ENCODE measurements around the gene NEURL3. TPM values are rescaled to one million over a fixed set of nuclear protein-coding genes. Genes with fewer than 3 reads are reported as not detected.
"Not testable (repeated sequence)": the region's sequence is repeated elsewhere in the genome, so short reads cannot be mapped to it uniquely, and the experiment has no call there.

Gene NEURL3
- total and polyA plus RNA-seq, 2 donors (not counting 3 experiments of a cell fraction or from before 2014, with no cell fraction given), result not detected

GRCh38 chr2:96554293-96555145 lies 49.4 kb upstream of the NEURL3 start:
- BruUV-seq (replicated peaks), result no TSS peak
- peak; percentile 81 for FAIRE-seq
- Histone ChIP-seq H3K27ac (ENCODE audit: insufficient read depth, low read depth, low read length) (no peak overlapping the region), H3K36me3 (ENCODE audit: control insufficient read depth in 2 of 2, extremely low read depth in 1 of 2, insufficient read depth in 2 of 2, low read length in 2 of 2) (peaks cover 0 to 21% of the 10 kb centered on the region in 2 experiments), H3K27me3 (ENCODE audit: control insufficient read depth in 2 of 2, insufficient read depth in 2 of 2, low read length in 2 of 2) (no peaks in the 10 kb centered on the region), H3K79me2 (ENCODE audit: control insufficient read depth, insufficient read depth, low read length) (no peaks in the 10 kb centered on the region), H4K20me1 (replicated peaks; ENCODE audit: control insufficient read depth, extremely low read depth, insufficient read depth, low read length) (no peaks in the 10 kb centered on the region), H3K4me1 (ENCODE audit: control insufficient read depth, extremely low read depth, insufficient read depth, low read length) (no peaks in the 10 kb centered on the region), H3K4me2 (ENCODE audit: insufficient read depth, low read length) (no peak overlapping the region), H3K9ac (replicated peaks; ENCODE audit: extremely low read depth, insufficient read depth, low read length) (no peak overlapping the region), H3K9me3 (replicated peaks; ENCODE audit: control insufficient read depth, insufficient read depth, low read length) (no peaks in the 10 kb centered on the region), H3K4me3 (replicated peaks in 1 of 3; ENCODE audit: insufficient read depth in 1 of 3, low read depth in 1 of 3, low read length in 3 of 3) (no peak overlapping the region), H3K9me1 (replicated peaks; ENCODE audit: control insufficient read depth, extremely low read depth, insufficient read depth, low read length) (no peaks in the 10 kb centered on the region), H2AFZ (ENCODE audit: low read depth, low read length) (peak overlapping the region; percentile 68)
- ChIA-PET CTCF (interaction anchor here (0.6 to 11.6 kb wide), 52 partner anchors 10 to 591 kb away, joined by 3 to 130 read pairs (median 4); partner anchors contain the start of genes ARID5A, CNNM3, CNNM4 and ITPRIPL1), POLR2A (interaction anchor here (0.6 to 1.7 kb wide), 2 partner anchors 16 to 23 kb away, joined by 3 to 8 read pairs; no protein-coding TSS in a partner anchor)
- intact Hi-C loops (cut with micrococcal nuclease) (loop anchor here (1.0 kb wide), 5 partner anchors 16 to 147 kb away; no protein-coding TSS in a partner anchor), dilution Hi-C loops (cut with MboI; ENCODE audit: extremely low pct_ligation_motif_present, low sequenced_read_pairs) (no loop called here)
- TF ChIP-seq GATA2 (IDR thresholded peaks at IDR 0.05; ENCODE audit: insufficient read depth, insufficient read length, low read depth, low read length), result no peak
- TF ChIP-seq CTCF (IDR thresholded peaks at IDR 0.05; ENCODE audit: extremely low read depth in 1 of 2, insufficient read depth in 1 of 2, low read depth in 1 of 2, low read length in 2 of 2), result peak; percentile 91 to 92
- TF ChIP-seq MYC (IDR thresholded peaks at IDR 0.05; ENCODE audit: low read depth, low read length), result no peak
- TF ChIP-seq EZH2 (IDR thresholded peaks at IDR 0.05; ENCODE audit: borderline replicate concordance, low read depth, low read length, severe bottlenecking), result no peak
- peak; percentile 65 for DNase-seq (ENCODE audit: low read depth, low spot score)

DNA sequence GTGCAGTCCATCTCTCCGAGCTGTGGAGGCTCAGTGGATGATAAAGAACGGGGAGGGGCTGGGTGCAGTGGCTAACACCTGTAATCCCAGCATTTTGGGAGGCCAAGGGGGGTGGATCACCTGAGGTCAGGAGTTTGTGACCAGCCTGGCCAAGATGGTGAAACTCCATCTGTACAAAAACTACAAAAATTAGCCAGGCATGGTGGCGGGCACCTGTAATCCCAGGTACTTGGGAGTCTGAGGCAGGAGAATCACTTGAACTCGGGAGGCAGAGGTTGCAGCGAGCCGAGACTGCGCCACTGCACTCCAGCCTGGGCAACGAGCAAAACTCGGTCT lies 48.8 kb upstream of the NEURL3 start:
- dilution Hi-C loops (cut with MboI; ENCODE audit: extremely low pct_ligation_motif_present, low sequenced_read_pairs); DNase-seq (ENCODE audit: low read depth, low spot score); H3K27ac ChIP-seq (ENCODE audit: insufficient read depth, low read depth, low read length); H3K4me3 ChIP-seq (replicated peaks in 1 of 3; ENCODE audit: insufficient read depth in 1 of 3, low read depth in 1 of 3, low read length in 3 of 3); H3K9ac ChIP-seq (replicated peaks; ENCODE audit: extremely low read depth, insufficient read depth, low read length); BruUV-seq (replicated peaks); H3K9me1 ChIP-seq (replicated peaks; ENCODE audit: control insufficient read depth, extremely low read depth, insufficient read depth, low read length); H2AFZ ChIP-seq (ENCODE audit: low read depth, low read length); H3K4me1 ChIP-seq (ENCODE audit: control insufficient read depth, extremely low read depth, insufficient read depth, low read length); H3K4me2 ChIP-seq (ENCODE audit: insufficient read depth, low read length); H3K27me3 ChIP-seq (ENCODE audit: control insufficient read depth in 2 of 2, insufficient read depth in 2 of 2, low read length in 2 of 2); H3K79me2 ChIP-seq (ENCODE audit: control insufficient read depth, insufficient read depth, low read length); H3K9me3 ChIP-seq (replicated peaks; ENCODE audit: control insufficient read depth, insufficient read depth, low read length); H4K20me1 ChIP-seq (replicated peaks; ENCODE audit: control insufficient read depth, extremely low read depth, insufficient read depth, low read length); FAIRE-seq: not testable (repeated sequence)
- peaks cover 0 to 27% of the 10 kb centered on the region in 2 experiments for H3K36me3 ChIP-seq (ENCODE audit: control insufficient read depth in 2 of 2, extremely low read depth in 1 of 2, insufficient read depth in 2 of 2, low read length in 2 of 2)
- ChIA-PET POLR2A (interaction anchor here (0.6 to 1.7 kb wide), 2 partner anchors 15 to 22 kb away, joined by 3 to 8 read pairs; no protein-coding TSS in a partner anchor), CTCF (interaction anchor here (0.6 to 11.6 kb wide), 51 partner anchors 10 to 590 kb away, joined by 3 to 130 read pairs (median 4); partner anchors contain the start of genes ARID5A, CNNM3, CNNM4 and ITPRIPL1)
- intact Hi-C loops (cut with micrococcal nuclease), result loop anchor here (1.0 kb wide), 5 partner anchors 16 to 147 kb away; no protein-coding TSS in a partner anchor

Measured in endothelial cell of umbilical vein (primary cell).